HUES6 (cell line): ENCODE measurements around the gene UBE2G2.

Source experiments
- H3K27ac ChIP-seq: 2 replicates; pipeline ENCODE4 v1.7.0; 2013; ENCODE audit warnings: low read depth, mild to moderate bottlenecking, low read length, inconsistent platforms
- H3K27me3 ChIP-seq: 2 replicates; pipeline ENCODE4 v1.6.1; 2013; ENCODE audit warnings: low read length; ENCODE audit not compliant: control insufficient read depth, insufficient read depth
- H3K36me3 ChIP-seq: 2 replicates; pipeline ENCODE4 v1.6.1; 2013; ENCODE audit warnings: low read length; ENCODE audit not compliant: control insufficient read depth, insufficient read depth
- H3K4me1 ChIP-seq: 2 replicates; pipeline ENCODE4 v1.6.1; 2013; ENCODE audit warnings: low read length; ENCODE audit not compliant: control insufficient read depth, insufficient read depth
- H3K4me3 ChIP-seq: 2 replicates; pipeline ENCODE4 v1.5.1; 2013; ENCODE audit warnings: low read depth, low read length
- H3K9ac ChIP-seq: one replicate; pipeline ENCODE4 v1.6.1; 2013; ENCODE audit warnings: mild to moderate bottlenecking, low read length
- H3K9me3 ChIP-seq: 2 replicates; pipeline ENCODE4 v1.6.1; 2013; ENCODE audit warnings: low read depth, low read length; ENCODE audit not compliant: control insufficient read depth, insufficient read depth

UBE2G2 gene

DNA sequence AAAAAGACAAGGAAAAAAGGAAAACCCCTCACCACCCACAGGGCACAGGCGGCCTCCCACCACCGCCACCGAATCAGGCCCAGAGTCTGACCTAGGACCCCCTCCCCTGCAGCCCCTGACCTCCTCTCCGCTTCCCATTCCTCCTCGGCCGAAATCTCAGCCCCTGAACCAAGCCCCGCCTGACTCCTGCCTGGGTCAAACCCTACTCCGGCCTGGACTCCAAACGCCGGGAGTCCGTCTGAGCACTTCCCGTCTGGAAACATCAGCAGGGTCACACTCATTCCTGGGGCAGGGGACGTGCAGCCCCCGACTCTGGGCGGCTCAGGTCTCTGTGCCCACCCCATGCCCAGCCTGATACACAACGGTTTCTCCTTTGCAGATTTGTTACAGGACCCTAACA is 42.6 kb upstream of the UBE2G2 start:
- Histone ChIP-seq H3K27ac (no peak overlapping the region), H3K4me1 (peaks cover 18% of the 10 kb centered on the region), H3K36me3 (peaks cover 7% of the 10 kb centered on the region), H3K9ac (no peak overlapping the region), H3K9me3 (no peaks in the 10 kb centered on the region), H3K27me3 (no peaks in the 10 kb centered on the region), H3K4me3 (no peak overlapping the region)

DNA sequence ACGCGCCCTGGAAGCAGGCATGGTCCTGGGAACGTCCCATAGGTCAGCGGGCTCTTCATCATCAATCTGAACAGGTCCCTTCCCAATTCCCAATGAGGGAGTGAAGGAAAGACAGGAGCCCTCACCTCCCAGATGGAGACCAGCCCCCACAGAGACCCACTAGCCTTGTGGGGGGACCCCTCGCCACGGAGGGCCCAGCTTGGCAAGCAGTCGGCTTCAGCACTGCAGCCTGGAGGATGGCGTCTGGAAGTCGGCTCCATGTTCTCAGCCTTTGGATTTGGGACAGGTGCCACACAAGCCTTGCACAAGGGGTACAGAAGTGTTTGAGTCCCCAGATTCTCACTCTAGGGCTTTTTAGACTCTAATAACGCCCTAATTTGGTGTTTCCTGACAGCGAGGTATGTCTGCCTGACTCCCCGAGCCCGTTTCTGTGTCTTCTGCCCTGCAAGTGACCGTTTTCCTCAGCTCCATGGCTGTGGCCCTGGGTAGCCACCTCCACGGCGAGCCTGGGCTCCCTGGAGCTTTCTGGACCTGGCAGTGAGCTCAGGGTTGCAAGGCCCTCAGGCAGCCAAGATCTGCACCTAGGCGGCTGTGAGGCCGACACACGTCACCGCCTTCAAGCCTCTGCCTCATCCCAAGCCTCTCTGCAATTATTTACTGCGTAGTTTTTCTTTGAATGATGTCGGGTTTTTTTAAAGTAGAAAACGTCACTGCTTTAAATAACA is 41.3 kb upstream of the UBE2G2 start:
- Histone ChIP-seq H3K27me3 (no peaks in the 10 kb centered on the region), H3K9ac (no peak overlapping the region), H3K36me3 (no peaks in the 10 kb centered on the region), H3K9me3 (no peaks in the 10 kb centered on the region), H3K4me1 (peaks cover 23% of the 10 kb centered on the region), H3K27ac (no peak overlapping the region), H3K4me3 (no peak overlapping the region)

DNA sequence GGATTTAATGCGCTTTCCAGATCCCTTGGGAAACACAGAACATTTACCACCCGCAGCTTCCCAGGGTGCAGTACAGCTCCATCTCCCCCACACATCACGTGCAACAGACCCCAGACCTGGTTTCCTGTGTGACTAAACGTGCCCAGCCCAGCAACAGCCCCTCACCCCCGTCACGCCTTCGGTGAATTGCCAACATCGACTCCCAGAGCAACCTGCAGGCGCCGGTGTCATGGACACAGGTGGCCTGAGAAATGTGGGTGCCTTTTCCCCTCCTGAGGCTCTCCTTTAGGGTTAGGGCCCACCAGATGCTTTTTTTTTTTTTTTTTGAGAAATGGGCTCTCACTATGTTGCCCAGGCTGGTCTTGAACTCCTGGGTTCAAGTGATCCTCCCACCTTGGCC is 40.5 kb upstream of the UBE2G2 start:
- H3K4me3 ChIP-seq: no peak overlapping the region
- H3K27ac ChIP-seq: no peak overlapping the region
- peaks cover 23% of the 10 kb centered on the region for H3K4me1 ChIP-seq
- no peak overlapping the region for H3K9ac ChIP-seq
- no peaks in the 10 kb centered on the region for H3K36me3 ChIP-seq
- no peaks in the 10 kb centered on the region for H3K27me3 ChIP-seq
- no peaks in the 10 kb centered on the region for H3K9me3 ChIP-seq

DNA sequence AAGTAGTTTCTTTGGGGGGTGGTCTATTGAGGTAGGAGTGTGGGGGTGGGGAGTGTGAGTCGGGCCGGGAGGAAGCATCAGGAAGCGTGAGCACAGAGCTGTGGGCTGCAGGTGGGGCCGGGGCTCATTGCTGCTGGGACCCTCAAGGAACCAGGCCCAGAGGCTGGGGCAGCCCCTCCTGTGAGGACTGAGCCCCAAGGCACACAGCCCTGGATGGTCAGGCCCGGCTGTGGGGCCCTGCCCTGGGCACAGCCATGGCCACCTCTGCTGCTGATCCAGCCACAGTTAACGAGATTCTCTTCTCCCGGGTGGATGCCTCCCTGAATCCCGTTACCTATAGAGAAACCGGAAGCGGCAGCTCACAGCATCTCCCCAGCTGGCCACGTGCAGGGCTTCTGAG is 39.2 kb upstream of the UBE2G2 start:
- no peaks in the 10 kb centered on the region for H3K27me3 ChIP-seq

DNA sequence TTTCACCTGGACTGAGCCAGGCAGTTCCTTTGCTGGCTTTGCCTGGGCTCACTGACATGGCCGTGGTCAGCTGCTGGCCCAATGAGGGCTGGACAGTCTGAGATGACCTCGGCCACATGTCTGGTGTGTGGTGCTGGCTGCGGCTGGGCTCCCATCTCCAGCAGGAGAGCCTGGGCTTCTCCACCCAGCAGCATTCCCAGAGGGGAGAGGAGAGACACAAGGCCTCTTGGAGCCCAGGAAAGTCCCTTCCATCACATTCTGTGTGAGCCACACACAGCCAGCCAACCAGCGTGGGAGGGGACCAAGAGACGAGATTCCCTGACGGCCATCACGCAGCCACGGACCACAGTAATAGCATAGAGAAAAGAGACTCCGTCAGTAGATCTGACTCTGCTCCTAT is 37.3 kb upstream of the UBE2G2 start:
- H3K4me3 ChIP-seq: no peak overlapping the region
- H3K9ac ChIP-seq: no peak overlapping the region
- no peaks in the 10 kb centered on the region for H3K27me3 ChIP-seq
- H3K9me3 ChIP-seq: no peaks in the 10 kb centered on the region
- H3K27ac ChIP-seq: no peak overlapping the region
- H3K36me3 ChIP-seq: no peaks in the 10 kb centered on the region
- peaks cover 11% of the 10 kb centered on the region; the same call in 1 of the 2 replicates for H3K4me1 ChIP-seq

More for the DNA sequence above, 39.2 kb upstream of the UBE2G2 start:
- no peak overlapping the region for H3K4me3 ChIP-seq
- H3K9ac ChIP-seq: no peak overlapping the region
- peaks cover 20% of the 10 kb centered on the region; the same call in 1 of the 2 replicates for H3K4me1 ChIP-seq
- no peaks in the 10 kb centered on the region for H3K36me3 ChIP-seq
- no peaks in the 10 kb centered on the region for H3K9me3 ChIP-seq
- no peak overlapping the region for H3K27ac ChIP-seq

DNA sequence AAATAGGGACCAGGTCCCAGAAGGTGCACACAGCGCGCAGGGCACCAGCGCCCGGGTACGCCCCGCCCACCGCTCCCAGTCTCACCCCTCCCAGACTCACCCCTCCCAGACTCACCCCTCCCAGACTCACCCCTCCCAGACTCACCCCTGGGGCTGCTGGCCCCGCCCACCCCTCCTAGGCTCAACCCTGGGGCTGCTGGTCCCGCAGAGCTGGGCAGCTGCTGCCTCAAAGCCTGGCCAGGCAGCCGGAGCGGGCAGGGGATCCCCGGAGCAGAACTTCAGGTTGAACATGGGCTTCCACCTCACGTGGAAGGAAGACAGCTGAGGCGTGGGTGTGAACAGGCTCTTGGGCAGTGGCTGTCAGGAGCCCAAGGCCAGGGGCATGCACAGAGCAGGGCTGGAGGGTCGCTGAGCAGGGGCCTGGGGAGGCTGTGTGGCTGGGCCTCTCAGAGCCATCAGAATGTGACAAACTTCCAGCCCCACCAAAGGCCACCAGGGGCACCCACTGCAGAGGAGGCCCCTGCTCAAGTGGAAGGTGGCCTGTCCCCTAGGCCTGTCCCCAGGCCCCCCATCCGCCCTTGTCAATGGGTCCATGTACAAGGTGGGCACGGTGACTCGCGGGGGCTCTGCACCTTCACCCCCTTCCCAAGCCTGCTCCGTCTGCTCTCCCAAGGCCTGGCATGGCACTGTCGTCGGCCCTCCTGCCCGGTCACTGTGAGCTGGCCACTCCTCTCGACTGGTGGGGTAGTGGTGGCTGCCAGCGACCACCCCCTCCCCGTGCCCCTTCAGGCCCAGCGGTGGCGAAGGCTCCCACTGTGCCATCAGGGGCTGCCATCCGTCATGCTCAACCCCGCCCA is 36.6 kb upstream of the UBE2G2 start:
- Histone ChIP-seq H3K9ac (no peak overlapping the region), H3K9me3 (no peaks in the 10 kb centered on the region), H3K27ac (no peak overlapping the region), H3K27me3 (no peaks in the 10 kb centered on the region), H3K4me1 (peaks cover 11% of the 10 kb centered on the region; the same call in 1 of the 2 replicates), H3K4me3 (no peak overlapping the region), H3K36me3 (no peaks in the 10 kb centered on the region)

DNA sequence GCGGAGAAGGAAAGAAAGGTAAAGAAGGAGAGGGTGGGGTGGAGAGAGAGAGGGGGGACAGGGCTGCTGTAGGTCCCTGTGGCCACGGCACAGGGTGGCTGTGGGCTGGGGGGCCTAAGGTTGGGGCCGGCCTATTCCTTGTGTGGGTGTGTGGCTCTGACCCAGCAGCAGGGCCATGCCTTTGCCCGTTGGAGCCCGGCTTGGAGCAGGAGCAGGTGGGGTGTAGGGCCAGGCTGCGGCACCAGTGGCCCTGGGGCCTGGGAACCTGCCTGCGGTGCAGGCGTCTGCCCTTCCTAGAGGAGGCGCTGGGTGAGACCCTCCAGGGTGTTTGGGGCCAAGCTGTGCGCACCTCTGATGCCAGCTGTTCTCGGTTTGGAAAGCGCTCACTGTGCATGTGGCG is 35.9 kb upstream of the UBE2G2 start:
- H3K27ac ChIP-seq: no peak overlapping the region
- H3K9ac ChIP-seq: no peak overlapping the region
- no peaks in the 10 kb centered on the region for H3K9me3 ChIP-seq
- H3K36me3 ChIP-seq: no peaks in the 10 kb centered on the region
- peaks cover 11% of the 10 kb centered on the region; the same call in 1 of the 2 replicates for H3K4me1 ChIP-seq
- H3K4me3 ChIP-seq: no peak overlapping the region
- no peaks in the 10 kb centered on the region for H3K27me3 ChIP-seq

DNA sequence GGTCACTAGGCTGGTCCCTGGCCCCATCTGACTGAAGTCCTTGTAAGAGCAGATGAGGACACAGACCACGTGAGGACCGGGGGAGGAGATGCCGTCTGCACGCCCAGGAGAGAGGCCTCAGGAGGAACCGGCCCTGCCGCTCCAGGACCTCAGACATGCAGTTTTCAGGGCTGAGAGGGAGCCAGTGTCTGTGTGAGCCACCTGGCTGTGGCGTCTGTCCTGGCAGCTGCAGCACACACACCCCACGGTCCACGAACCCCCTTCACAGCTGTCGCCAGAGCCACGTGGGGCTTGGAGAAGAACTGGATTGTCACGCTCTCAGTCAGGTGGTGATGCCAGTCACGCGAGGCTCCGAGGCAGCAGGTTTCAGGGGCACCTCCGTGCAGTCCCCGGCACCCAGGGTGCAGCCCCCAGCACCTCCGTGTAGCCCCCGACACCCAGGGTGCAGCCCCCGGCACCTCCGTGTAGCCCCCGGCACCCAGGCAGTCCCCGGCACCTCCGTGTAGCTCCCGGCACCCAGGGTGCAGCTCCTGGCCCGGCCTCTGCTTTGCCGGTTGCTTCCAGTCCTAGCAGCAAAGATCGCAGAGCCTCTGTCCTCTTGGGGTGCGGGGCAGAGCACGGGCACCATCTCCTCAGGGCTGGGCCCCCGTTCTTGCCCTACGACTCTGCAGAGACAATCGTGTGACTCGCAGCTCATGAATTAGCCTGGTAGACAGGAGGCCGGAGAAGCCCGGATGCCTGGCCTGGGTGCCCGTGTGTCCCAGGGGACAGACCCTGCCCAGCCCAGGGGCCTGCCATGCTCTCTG is 35.2 kb upstream of the UBE2G2 start:
- no peak overlapping the region for H3K27ac ChIP-seq
- no peaks in the 10 kb centered on the region for H3K27me3 ChIP-seq
- H3K9ac ChIP-seq: no peak overlapping the region
- no peak overlapping the region for H3K4me3 ChIP-seq
- no peaks in the 10 kb centered on the region for H3K9me3 ChIP-seq
- H3K4me1 ChIP-seq: peaks cover 11% of the 10 kb centered on the region; the same call in 1 of the 2 replicates
- H3K36me3 ChIP-seq: no peaks in the 10 kb centered on the region

DNA sequence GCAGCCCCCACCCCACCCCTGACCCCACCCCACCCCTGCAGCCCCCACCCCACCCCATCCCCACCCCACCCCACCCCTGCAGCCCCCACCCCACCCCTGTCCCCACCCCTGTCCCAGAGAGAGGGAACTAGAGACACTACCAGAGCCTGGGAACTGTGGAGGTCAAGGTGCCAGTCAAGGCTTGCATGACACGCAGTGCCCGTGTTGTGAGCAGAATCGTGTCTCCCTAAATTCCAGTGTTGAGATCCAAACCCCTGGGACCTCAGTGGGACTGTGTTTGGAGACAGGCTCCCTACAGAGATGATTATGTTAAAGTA is 34.7 kb upstream of the UBE2G2 start:
- Histone ChIP-seq H3K4me1 (peaks cover 11% of the 10 kb centered on the region; the same call in 1 of the 2 replicates), H3K36me3 (no peaks in the 10 kb centered on the region), H3K27ac (no peak overlapping the region), H3K27me3 (no peaks in the 10 kb centered on the region), H3K4me3 (no peak overlapping the region), H3K9ac (no peak overlapping the region), H3K9me3 (no peaks in the 10 kb centered on the region)

DNA sequence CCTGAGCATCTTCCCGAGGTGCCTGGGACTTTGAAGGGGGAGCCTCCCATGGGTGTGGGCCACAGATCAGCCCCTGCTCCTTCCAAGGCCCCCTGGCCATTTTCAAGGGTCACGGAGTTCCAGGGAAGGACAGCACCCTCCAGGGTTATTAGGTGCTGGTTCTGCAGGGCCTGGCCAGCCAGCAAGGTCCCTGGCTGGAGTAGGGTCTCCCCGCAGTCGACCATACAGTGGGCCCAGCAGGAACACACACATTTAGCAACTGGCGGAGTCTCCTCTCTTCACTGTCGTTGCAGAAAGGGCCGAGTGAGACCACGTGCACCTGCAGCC is 34.0 kb upstream of the UBE2G2 start:
- H3K27me3 ChIP-seq: no peaks in the 10 kb centered on the region
- H3K36me3 ChIP-seq: no peaks in the 10 kb centered on the region
- no peak overlapping the region for H3K4me3 ChIP-seq

More for the DNA sequence above, 34.0 kb upstream of the UBE2G2 start:
- Histone ChIP-seq H3K27ac (no peak overlapping the region), H3K9me3 (no peaks in the 10 kb centered on the region), H3K4me1 (peaks cover 11% of the 10 kb centered on the region; the same call in 1 of the 2 replicates), H3K9ac (no peak overlapping the region)
